Stimulated activated naive CD4-positive, alpha-beta T cell (primary cell): ENCODE data around the gene CRHR2.
"Not testable (repeated sequence)": the region's sequence is repeated elsewhere in the genome, so short reads cannot be mapped to it uniquely, and the experiment has no call there.

ENCODE experiments used
- DNase-seq, 6 experiments: peaks; one replicate each; lab custom pipeline; 2025; lab: John Stamatoyannopoulos, UW

The CRHR2 gene

GRCh38 chr7:30654296-30655090 is 27.8 kb downstream of the CRHR2 start:
- DNase-seq, result no peak

GRCh38 chr7:30652698-30653641 is 29.3 kb downstream of the CRHR2 start:
- DNase-seq, result no peak

GRCh38 chr7:30652132-30652531 is 30.1 kb downstream of the CRHR2 start:
- DNase-seq, result no peak

GRCh38 chr7:30650421-30650808 is 31.8 kb downstream of the CRHR2 start:
- DNase-seq, result no peak

- no peak for DNase-seq
Measured at GRCh38 chr7:30649717-30650420, 32.4 kb downstream of the CRHR2 start.

GRCh38 chr7:30648744-30649540 is 33.3 kb downstream of the CRHR2 start:
- DNase-seq, result no peak

GRCh38 chr7:30647589-30648364 is 34.5 kb downstream of the CRHR2 start:
- no peak for DNase-seq

GRCh38 chr7:30646154-30646553 is 36.1 kb downstream of the CRHR2 start:
- no peak for DNase-seq

- no peak for DNase-seq
Measured at GRCh38 chr7:30645661-30646060, 36.6 kb downstream of the CRHR2 start.

- no peak for DNase-seq
Measured at GRCh38 chr7:30644286-30644955, 37.8 kb downstream of the CRHR2 start.

GRCh38 chr7:30642789-30643188 is 39.5 kb downstream of the CRHR2 start:
- no peak for DNase-seq

GRCh38 chr7:30642322-30642721 is 39.9 kb downstream of the CRHR2 start:
- not testable (repeated sequence) for DNase-seq

GRCh38 chr7:30635798-30636197 is 46.5 kb downstream of the CRHR2 start:
- DNase-seq, result no peak

GRCh38 chr7:30634634-30635201 is 47.5 kb downstream of the CRHR2 start:
- no peak for DNase-seq

GRCh38 chr7:30634193-30634626 is 48.0 kb downstream of the CRHR2 start:
- no peak for DNase-seq

- no peak for DNase-seq
Measured at GRCh38 chr7:30633223-30633622, 49.0 kb downstream of the CRHR2 start.

GRCh38 chr7:30630986-30631385 is 51.3 kb downstream of the CRHR2 start:
- DNase-seq, result no peak

- no peak for DNase-seq
Measured at GRCh38 chr7:30627026-30627425, 55.2 kb downstream of the CRHR2 start.

- DNase-seq, result no peak
Measured at GRCh38 chr7:30625283-30625682, 57.0 kb downstream of the CRHR2 start.

- no peak for DNase-seq
Measured at GRCh38 chr7:30618961-30619360, 63.3 kb downstream of the CRHR2 start.
